Activated CD4-positive, CD25-positive, alpha-beta regulatory T cell treated with anti-CD3 and anti-CD28 coated beads, Interleukin-2, amount 50 U/mL, for 24 hours (primary cell): ENCODE data around the gene BSN.
"Not testable (repeated sequence)": the region's sequence is repeated elsewhere in the genome, so short reads cannot be mapped to it uniquely, and the experiment has no call there.

ENCODE experiments used
- ATAC-seq, 2 donors: fragments of 150-1000 bp; cut with Tn5 transposase; one replicate each; pipeline ENCODE4 v1.10.0; 2021; ENCODE audit warnings: mild to moderate bottlenecking in 1 of 2, moderate library complexity in 1 of 2

The BSN gene

GRCh38 chr3:49534581-49535441 lies 19.5 kb upstream of the BSN start:
- no peak for ATAC-seq

- ATAC-seq: no peak
Measured at GRCh38 chr3:49535971-49536874, 18.1 kb upstream of the BSN start.

- no peak for ATAC-seq
Measured at GRCh38 chr3:49536875-49537533, 17.3 kb upstream of the BSN start.

GRCh38 chr3:49539659-49540560 lies 14.4 kb upstream of the BSN start:
- ATAC-seq: peak; percentile 87 to 89

- ATAC-seq: no peak
Measured at GRCh38 chr3:49552087-49552486, 2.2 kb upstream of the BSN start.

GRCh38 chr3:49553324-49553691 lies 969 bp upstream of the BSN start:
- ATAC-seq: no peak

GRCh38 chr3:49554633-49555265 lies 472 bp downstream of the BSN start:
- ATAC-seq: peak; percentile 69 to 70

- ATAC-seq: no peak
Measured at GRCh38 chr3:49556500-49557275, 2.4 kb downstream of the BSN start.

- no peak for ATAC-seq
Measured at GRCh38 chr3:49563040-49563578, 8.8 kb downstream of the BSN start.

- no peak for ATAC-seq
Measured at GRCh38 chr3:49563766-49564165, 9.5 kb downstream of the BSN start.

GRCh38 chr3:49566312-49566711 lies 12.0 kb downstream of the BSN start:
- no peak for ATAC-seq

GRCh38 chr3:49567406-49567805 lies 13.1 kb downstream of the BSN start:
- ATAC-seq: no peak

GRCh38 chr3:49568965-49569364 lies 14.7 kb downstream of the BSN start:
- no peak for ATAC-seq

GRCh38 chr3:49570028-49570654 lies 15.9 kb downstream of the BSN start:
- no peak for ATAC-seq

GRCh38 chr3:49582177-49582576 lies 27.9 kb downstream of the BSN start:
- no peak for ATAC-seq

- ATAC-seq: not testable (repeated sequence)
Measured at GRCh38 chr3:49585261-49585755, 31.0 kb downstream of the BSN start.

- ATAC-seq: no peak
Measured at GRCh38 chr3:49591615-49592014, 37.3 kb downstream of the BSN start.

GRCh38 chr3:49593041-49593440 lies 38.8 kb downstream of the BSN start:
- no peak for ATAC-seq

- ATAC-seq: no peak
Measured at GRCh38 chr3:49600781-49601180, 46.5 kb downstream of the BSN start.
